Fibroblast of the aortic adventitia (primary cell): ENCODE measurements around the gene LZTS2. TPM values are rescaled to one million over a fixed set of nuclear protein-coding genes. Genes with fewer than 3 reads are reported as not detected.
"Not testable (repeated sequence)": the region's sequence is repeated elsewhere in the genome, so short reads cannot be mapped to it uniquely, and the experiment has no call there.

Source experiments
- DNase-seq: peaks from one replicate; pipeline ENCODE4 v3.0.0-alpha.2; 2010; ENCODE audit warnings: low read depth
- H3K4me3 ChIP-seq: 2 replicates; pipeline ENCODE4 v1.5.1; 2011; ENCODE audit warnings: low read depth, mild to moderate bottlenecking, control low read depth, low read length, moderate library complexity
- total RNA-seq: library from RNA; depleted of rRNA; stranded (reverse); fragments of >200 nt; gene quantifications from 2 replicates; pipeline ENCODE4 v1.2.3, GENCODE V29; 2012; ENCODE audit warnings: low replicate concordance
- TF ChIP-seq, protein P1 (sequence below): IDR thresholded peaks from 2 replicates; pipeline ENCODE4 v1.5.1; 2011; ENCODE audit warnings: mild to moderate bottlenecking, low read length, control low read depth, inconsistent platforms; ENCODE audit not compliant: insufficient read depth

The LZTS2 gene
- total RNA-seq, 1 donor = 91.7 TPM

DNA sequence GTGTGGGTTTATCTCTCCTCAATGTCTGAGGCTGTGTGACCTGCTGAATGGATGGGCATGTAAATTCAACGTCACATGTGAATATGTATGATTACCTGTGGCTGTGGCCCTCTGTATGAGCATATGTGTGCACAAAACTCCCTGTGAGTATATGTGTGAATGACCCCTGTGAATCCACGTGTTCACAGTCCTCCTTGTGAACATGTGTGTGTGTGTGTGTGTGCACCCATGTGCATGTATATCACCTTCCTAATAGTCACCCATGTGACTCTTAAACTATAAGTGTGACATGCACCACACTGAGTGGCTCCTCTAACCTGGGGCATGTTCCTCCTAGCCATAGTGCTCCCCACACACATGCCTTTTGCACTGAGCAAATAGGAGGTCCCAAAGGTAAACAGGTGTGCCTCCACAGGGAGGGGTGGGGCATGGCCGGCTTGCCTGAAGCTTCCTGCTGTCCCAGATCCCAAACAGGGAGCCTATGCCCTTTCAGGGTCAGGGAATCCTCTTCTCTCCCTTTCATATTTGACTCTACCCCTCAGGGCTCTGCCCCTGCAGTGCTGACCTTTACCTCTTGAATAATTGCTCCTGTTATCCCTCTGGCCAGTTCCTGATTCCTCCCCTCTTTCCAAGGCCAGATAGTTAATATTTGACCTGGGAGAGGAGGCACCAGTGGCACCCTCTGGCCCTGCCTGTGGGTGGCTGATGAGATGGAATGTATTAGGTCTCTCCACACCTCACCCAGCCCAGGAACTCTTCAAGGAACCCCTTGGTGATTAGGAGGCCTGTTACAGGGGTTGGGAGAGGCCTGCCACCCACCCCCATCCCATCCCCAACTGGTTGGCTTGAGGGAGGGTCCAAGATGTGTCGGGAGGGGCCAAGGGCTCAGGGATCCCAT lies 28.4 kb upstream of the LZTS2 start:
- DNase-seq = no peak
- TF ChIP-seq, protein P1, sequence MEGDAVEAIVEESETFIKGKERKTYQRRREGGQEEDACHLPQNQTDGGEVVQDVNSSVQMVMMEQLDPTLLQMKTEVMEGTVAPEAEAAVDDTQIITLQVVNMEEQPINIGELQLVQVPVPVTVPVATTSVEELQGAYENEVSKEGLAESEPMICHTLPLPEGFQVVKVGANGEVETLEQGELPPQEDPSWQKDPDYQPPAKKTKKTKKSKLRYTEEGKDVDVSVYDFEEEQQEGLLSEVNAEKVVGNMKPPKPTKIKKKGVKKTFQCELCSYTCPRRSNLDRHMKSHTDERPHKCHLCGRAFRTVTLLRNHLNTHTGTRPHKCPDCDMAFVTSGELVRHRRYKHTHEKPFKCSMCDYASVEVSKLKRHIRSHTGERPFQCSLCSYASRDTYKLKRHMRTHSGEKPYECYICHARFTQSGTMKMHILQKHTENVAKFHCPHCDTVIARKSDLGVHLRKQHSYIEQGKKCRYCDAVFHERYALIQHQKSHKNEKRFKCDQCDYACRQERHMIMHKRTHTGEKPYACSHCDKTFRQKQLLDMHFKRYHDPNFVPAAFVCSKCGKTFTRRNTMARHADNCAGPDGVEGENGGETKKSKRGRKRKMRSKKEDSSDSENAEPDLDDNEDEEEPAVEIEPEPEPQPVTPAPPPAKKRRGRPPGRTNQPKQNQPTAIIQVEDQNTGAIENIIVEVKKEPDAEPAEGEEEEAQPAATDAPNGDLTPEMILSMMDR = no peak
- no peak overlapping the region for H3K4me3 ChIP-seq

DNA sequence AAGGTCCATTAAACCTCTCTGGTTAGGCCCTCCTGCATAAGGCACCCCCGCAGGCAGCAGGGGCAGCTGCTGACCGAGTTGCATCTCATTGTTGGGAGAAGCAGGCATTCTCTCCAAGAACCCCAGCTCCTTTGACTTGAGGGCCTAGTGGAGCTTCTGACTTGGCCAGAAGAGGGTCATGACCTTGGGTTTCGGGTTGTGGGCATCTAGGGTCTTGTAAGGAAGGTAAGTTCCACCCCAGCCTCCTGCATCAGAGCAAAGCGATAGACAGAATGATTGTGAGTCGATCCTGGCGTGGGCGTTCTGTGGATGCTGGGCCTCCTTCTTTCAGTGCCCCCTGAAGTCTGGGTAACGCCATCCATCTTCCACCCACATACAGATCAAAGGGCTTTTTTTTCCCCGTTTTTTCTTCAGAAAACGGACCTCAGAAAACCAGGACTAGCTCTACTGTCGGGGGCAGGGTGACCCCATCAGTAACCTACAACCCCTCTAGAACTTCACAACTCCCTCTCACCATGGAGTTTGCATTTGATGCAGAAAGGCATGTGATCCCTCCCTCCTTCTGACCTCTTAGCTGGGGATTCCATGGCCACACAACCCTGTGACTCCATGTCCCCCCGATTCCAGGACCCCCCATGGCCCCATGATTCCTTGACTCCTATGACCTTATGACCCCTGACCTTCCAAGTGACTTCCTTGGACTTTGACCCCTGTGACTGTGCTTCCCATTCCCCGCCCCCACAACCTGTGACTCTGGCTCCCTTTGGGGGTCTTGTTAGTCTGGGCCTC lies 27.3 kb upstream of the LZTS2 start:
- TF ChIP-seq, protein P1 = no peak
- DNase-seq = no peak
- no peak overlapping the region for H3K4me3 ChIP-seq

DNA sequence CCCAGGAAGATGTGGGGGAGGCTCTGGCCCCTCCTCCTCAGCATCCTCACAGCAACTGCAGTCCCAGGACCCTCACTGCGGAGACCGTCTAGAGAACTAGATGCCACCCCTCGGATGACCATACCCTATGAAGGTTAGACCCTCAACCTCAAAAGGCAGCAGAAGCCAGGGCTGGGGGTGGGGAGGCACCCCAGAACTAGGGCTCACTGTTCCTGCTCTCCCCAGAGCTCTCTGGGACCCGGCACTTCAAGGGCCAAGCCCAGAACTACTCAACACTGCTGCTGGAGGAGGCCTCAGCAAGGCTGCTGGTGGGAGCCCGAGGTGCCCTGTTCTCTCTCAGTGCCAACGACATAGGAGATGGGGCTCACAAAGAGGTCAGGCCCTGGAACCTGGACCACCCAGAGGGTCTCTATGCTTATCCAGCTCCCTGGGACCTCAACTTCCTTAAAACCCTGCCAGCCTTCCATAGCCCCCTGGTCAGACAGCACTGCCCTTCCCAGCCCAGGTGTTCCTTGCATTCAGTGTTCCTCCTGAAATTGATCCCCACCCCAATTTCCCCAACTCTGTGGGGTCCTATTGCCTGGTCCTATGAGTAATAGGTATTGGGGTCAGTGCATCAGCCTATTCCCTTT lies 26.6 kb upstream of the LZTS2 start:
- TF ChIP-seq, protein P1 = no peak
- no peak overlapping the region for H3K4me3 ChIP-seq
- DNase-seq = no peak

DNA sequence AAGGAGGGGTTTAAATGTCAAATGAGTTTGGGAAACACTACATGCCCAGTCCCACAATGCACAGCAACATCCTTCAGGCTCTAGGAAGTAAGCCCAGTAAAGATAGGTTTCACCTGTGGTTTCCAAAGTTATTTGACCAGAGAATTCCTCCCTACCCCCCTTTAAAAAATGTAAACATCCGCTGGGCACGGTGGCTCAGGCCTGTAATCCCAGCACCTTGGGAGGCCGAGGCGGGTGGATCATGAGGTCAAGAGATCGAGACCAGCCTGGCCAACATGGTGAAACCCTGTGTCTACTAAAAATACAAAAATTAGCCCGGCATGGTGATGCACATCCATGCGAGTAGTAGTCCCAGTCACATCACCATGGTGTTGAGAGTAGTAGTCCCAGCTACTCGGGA lies 24.2 kb upstream of the LZTS2 start:
- not testable (repeated sequence) for DNase-seq, H3K4me3 ChIP-seq

DNA sequence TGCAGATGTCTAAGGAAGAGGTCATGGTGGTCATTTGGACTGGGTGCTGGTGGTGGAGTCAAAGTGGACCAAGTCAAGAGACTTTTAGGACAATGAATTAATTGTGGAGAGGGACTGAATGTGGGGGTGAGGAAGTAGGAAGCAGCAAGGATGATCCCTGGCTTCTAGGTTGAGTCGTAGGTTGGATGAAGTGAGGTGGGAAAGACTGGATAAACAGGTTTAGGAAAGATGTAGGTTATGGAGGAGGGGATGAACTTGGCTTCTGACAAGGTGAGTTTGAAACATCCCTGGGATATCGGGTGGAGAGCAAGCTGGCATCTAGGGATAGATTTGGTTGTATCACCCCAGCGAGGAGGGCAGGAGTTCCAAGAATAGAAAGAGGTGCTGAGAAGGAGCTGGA lies 22.7 kb upstream of the LZTS2 start:
- TF ChIP-seq, protein P1 = no peak
- no peak overlapping the region for H3K4me3 ChIP-seq
- no peak for DNase-seq

DNA sequence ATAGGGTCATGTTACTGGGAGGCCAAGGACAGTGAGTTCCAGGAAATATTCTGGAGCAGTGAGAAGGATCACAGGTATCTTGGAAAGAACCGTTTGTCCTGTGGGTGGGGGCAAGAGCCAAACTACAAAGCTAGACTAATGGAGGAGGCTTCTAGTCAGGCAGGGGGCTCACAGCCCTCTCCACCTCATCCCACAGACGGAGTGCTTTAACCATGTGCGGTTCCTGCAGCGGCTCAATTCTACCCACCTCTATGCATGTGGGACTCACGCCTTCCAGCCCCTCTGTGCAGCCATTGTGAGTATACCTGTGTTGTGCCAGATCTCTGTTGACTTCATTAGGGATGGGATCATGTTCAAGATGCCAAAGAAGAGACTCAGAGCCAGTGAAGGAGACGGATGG lies 22.2 kb upstream of the LZTS2 start:
- TF ChIP-seq, protein P1 = no peak
- no peak overlapping the region for H3K4me3 ChIP-seq
- DNase-seq = no peak
